Glutamatergic neuron (in vitro differentiated cells): ENCODE data around the gene MYL5. TPM values are rescaled to one million over a fixed set of nuclear protein-coding genes. Genes with fewer than 3 reads are reported as not detected.

Source experiments
- DNase-seq: peaks from one replicate; pipeline ENCODE4 v3.0.0; 2022
- H3K27ac Mint-ChIP-seq: one replicate; pipeline ENCODE4 v1.8.0; 2020; ENCODE audit warnings: mild to moderate bottlenecking, mixed read lengths, inconsistent platforms; ENCODE audit not compliant: unreplicated experiment
- H3K27me3 Mint-ChIP-seq: one replicate; pipeline ENCODE4 v1.8.0; 2020; ENCODE audit warnings: mild to moderate bottlenecking, moderate library complexity, mixed read lengths, inconsistent platforms; ENCODE audit not compliant: unreplicated experiment
- H3K36me3 Mint-ChIP-seq: one replicate; pipeline ENCODE4 v1.8.0; 2020; ENCODE audit warnings: mild to moderate bottlenecking, mixed read lengths, inconsistent platforms; ENCODE audit not compliant: unreplicated experiment
- H3K4me1 Mint-ChIP-seq: one replicate; pipeline ENCODE4 v1.8.0; 2020; ENCODE audit warnings: mild to moderate bottlenecking, low read depth, mixed read lengths, inconsistent platforms; ENCODE audit not compliant: unreplicated experiment
- H3K4me3 Mint-ChIP-seq: one replicate; pipeline ENCODE4 v1.8.0; 2020; ENCODE audit warnings: mild to moderate bottlenecking, mixed read lengths, inconsistent platforms; ENCODE audit not compliant: unreplicated experiment
- H3K9me3 Mint-ChIP-seq: one replicate; pipeline ENCODE4 v1.8.0; 2020; ENCODE audit warnings: mild to moderate bottlenecking, moderate library complexity, mixed read lengths, inconsistent platforms; ENCODE audit not compliant: unreplicated experiment
- CTCF ChIP-seq: fragments of 200-600 bp; sonication (generic); IDR thresholded peaks from one replicate; pipeline ENCODE4 v1.5.0; 2021; ENCODE audit not compliant: partially characterized antibody, unreplicated experiment
- total RNA-seq: library from RNA; stranded (reverse); fragmentation: NEBNext Ultra II Directional; extraction: Animal tissue kit (Norgen Biotek cat#: 25700); gene quantifications from one replicate; pipeline ENCODE4 v1.2.1, GENCODE V29; 2021; ENCODE audit not compliant: unreplicated experiment

Gene MYL5
- total RNA-seq, 1 donor from 2014 or later: 13.6 TPM

- DNase-seq: no peak
- Mint-ChIP-seq H3K4me3 (peak overlapping the region; percentile 49), H3K4me1 (peaks cover 5% of the 10 kb centered on the region), H3K27me3 (peaks cover 3% of the 10 kb centered on the region), H3K27ac (no peak overlapping the region), H3K9me3 (peaks cover 6% of the 10 kb centered on the region), H3K36me3 (no peaks in the 10 kb centered on the region)
- no peak for TF ChIP-seq CTCF
Observed at GRCh38 chr4:675036-675882, 917 bp downstream of the MYL5 start.

- Mint-ChIP-seq H3K4me3 (peak overlapping the region; percentile 49), H3K27me3 (peaks cover 5% of the 10 kb centered on the region), H3K4me1 (peaks cover 7% of the 10 kb centered on the region), H3K9me3 (peaks cover 6% of the 10 kb centered on the region), H3K36me3 (no peaks in the 10 kb centered on the region), H3K27ac (no peak overlapping the region)
- peak; percentile 20 for DNase-seq
- no peak for TF ChIP-seq CTCF
Observed at GRCh38 chr4:675980-676870, 1.9 kb downstream of the MYL5 start.

- TF ChIP-seq CTCF: no peak
- no peak for DNase-seq
- Mint-ChIP-seq H3K9me3 (peaks cover 6% of the 10 kb centered on the region), H3K27me3 (peaks cover 5% of the 10 kb centered on the region), H3K36me3 (no peaks in the 10 kb centered on the region), H3K4me1 (peaks cover 7% of the 10 kb centered on the region), H3K4me3 (no peak overlapping the region), H3K27ac (no peak overlapping the region)
Observed at GRCh38 chr4:676871-677235, 2.5 kb downstream of the MYL5 start.

- peaks cover 5% of the 10 kb centered on the region for H3K27me3 Mint-ChIP-seq
- H3K4me1 Mint-ChIP-seq: peaks cover 7% of the 10 kb centered on the region
- TF ChIP-seq CTCF: no peak
Observed at GRCh38 chr4:677431-678293, 3.3 kb downstream of the MYL5 start.

More at GRCh38 chr4:677431-678293, 3.3 kb downstream of the MYL5 start:
- peak; percentile 34 for DNase-seq
- no peak overlapping the region for H3K4me3 Mint-ChIP-seq
- H3K9me3 Mint-ChIP-seq: peaks cover 6% of the 10 kb centered on the region
- H3K27ac Mint-ChIP-seq: no peak overlapping the region
- H3K36me3 Mint-ChIP-seq: no peaks in the 10 kb centered on the region
